Measurements from ENCODE around the gene CDH4. TPM values are rescaled to one million over a fixed set of nuclear protein-coding genes. Genes with fewer than 3 reads are reported as not detected.

CDH4 gene
- total RNA-seq, 2 donors from 2014 or later = 0.19 to 0.65 TPM

DNA sequence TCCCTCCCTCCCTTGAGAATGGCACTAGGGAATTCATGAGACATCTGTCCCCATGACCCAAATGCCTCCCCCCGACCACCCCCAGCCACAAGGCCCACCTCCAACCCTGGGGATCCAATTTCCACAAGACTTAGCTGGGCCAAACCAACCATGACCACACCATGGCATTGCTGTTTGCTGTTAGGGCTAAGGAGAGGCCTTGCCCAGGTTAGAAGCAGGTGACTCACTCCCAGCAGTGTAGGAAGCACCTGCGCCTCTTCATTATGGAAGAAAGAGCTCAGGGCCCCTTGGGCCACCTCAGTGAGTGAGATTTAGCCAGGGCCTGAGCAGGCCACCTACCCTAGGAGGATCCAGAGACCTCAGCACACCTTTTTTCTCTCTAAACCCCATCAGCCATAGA lies 475.7 kb downstream of the CDH4 start:
- intact Hi-C loops (cut with DNase I) = no loop called here
- peak; percentile 49 for DNase-seq (ENCODE audit: low spot score)

DNA sequence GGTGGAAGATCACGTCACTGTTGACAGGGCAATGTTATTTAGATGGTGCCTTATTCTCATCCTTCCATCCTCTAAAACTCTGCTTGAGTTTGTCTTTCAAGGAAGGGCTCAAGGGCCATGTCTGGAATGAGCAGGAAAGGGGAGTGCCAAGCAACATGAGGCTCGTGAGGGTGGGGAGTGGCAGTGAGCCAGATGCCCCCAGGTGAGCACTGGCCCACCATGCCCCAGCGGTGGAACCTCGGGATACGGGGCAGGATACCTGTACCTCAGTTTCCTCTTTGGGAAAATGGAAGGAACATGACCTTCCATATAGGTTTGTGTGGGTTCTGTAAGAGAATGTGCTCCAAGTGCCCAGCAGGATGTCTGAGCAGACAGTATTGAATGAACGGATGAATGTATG lies 476.3 kb downstream of the CDH4 start:
- intact Hi-C loops (cut with DNase I) = no loop called here

DNA sequence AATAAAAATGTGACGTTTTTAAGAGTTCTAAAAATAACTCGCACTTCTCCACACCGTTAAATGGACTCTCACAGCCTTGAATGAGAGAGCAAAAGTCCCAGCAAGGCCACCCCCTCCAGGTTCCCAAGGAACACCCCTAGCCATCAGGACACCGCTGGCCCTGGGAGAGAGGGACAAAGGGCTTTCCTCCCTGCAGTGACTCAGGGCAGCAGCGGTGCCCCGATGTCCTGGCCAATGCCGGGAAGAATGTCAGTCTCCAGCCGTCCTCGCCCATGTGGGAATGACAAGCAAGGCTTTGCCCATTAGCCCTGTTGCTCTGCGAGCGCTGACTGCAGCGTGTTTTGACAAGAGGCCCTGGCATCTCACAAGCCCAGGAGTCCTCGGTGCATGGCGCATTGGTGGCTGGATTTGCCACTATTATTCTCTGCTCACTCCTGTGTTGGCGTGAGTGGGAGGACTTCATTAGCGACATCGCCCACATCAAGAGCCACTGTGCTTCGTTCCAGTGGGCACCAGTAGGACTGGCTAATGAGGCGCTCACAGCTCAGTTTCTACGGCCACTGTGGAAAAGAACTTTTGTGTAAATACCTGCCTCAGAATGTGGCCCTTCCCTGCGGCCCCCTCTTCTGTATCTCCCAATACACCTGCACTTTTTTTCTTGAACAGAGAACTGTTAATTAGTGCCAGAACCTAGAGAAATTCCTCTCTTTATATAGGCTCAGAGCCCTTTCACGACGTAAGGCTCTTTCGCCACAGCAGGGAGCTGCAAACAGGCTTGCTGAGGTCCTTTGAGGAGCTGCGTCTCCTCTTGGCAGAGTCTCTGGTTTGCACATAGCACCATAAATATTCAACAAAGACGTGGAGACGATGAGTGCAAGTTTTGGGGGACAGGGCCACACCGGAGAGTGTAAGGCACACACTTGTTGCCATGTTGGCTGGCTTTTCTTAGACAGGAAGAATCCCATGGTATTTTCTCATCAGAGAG lies 477.0 kb downstream of the CDH4 start:
- intact Hi-C loops (cut with DNase I) = no loop called here
- peak; percentile 26 for DNase-seq (ENCODE audit: low spot score)

More for the DNA sequence above, 476.3 kb downstream of the CDH4 start:
- peak; percentile 19 for DNase-seq (ENCODE audit: low spot score)

DNA sequence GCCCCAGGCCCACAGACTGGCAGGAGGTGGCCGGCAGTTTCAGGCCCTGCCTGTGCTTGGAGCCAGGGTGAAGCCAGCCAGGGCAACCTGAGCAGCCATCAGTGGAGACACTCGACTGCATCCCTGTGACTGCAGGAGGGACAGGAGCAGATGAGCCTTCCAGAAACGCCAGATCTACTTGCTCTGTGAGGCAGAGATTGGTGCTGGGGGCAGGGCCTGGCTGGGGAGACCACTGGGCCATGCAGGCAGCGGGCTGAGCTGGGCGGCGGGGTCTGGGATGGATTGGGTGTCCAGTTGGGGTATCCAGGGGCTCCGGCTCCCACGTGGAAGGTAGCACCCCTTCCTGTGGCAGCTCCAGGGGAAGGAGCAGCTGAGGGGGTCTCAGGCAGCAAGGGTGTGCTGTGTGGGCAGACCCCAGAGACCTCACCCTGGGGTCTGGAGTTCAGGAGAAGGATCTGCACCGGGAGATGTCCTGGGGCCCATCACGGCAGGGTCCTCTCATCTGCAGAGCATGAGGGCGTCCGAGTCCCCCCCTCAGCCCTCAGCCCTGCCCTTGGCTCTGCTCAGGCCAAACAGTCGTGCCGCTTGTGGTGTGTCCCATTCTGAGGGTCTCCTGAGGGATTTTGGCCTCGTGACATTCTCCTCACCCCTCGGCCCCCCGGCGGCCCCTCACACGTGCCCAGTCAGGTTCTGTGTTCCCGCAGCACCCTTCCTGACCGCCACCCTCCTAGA lies 478.7 kb downstream of the CDH4 start:
- intact Hi-C loops (cut with DNase I) = no loop called here
- peak; percentile 57 for DNase-seq (ENCODE audit: low spot score)

DNA sequence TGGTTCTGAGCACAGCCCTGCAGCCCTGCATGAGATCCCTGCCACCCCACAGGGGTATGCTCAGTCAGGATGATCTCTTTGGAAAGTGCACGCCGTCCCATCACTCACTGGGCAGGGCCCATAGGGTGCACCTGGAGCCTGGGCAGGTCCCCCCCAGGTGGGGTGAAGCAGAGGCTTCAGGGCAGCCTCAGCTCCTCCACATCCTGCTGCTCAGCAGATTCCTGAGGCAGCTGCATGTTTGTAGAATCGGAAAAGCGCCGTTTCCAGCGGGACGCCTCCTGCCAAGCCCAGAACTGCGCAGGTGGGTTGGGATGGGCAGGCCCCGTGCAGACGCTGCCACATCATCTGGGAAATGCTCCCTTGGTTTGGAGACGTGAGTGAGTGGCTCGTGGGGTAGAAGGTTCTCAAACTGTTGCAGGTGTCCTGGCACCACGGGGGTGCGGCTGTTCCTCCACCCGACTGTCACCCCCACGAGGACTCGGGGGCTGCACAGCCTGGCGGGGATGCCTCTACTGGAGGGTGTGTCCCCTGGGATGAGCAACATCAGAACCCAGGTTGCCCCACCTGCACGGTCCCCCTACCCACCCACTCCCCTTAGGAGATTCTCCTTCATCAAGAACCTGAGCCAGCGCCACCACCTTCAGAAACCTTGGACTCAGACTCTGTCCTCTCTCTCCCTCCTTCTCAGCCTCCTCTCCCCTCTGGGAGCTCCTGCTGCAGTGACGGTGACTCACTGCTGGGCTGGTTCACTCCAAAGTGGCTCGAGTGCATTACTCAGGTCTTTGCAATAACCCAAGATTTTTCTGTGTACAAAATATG lies 479.5 kb downstream of the CDH4 start:
- intact Hi-C loops (cut with DNase I) = no loop called here
- DNase-seq (ENCODE audit: low spot score) = peak; percentile 60

DNA sequence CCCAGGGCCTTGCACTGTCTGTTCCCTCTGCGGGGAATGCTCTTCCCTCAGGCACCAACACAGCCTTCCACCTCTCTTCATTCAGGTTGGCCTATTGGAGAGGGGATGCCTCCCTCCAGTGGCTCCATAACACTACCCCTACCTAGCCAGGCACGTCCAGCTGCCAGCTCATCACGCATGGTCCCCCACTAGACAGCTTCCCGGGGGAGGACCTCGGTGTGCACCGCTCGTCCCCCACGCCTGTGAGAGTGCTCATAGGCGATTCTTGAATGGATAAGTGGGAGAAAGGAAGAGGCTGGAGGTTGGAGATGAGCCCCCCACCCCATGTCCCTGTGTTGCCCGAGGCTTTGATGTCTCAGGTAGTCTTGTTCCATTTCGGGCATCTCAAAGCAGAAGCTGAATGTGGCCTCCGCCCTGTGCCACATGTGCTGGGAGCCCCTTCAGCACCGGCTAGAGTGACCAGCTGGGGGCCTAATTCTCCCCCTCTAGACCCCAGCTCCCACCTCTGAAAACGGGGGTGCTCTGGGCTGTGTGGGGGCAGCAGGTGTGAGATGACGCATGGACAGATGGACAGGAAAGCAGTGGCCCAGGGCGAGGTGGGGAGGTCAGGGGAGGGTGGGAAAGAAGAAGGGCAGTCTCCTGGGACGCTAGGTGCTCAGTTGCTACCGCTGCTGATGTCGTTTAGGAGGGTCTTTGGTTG lies 480.6 kb downstream of the CDH4 start:
- peak; percentile 71 for DNase-seq (ENCODE audit: low spot score)
- intact Hi-C loops (cut with DNase I) = no loop called here

DNA sequence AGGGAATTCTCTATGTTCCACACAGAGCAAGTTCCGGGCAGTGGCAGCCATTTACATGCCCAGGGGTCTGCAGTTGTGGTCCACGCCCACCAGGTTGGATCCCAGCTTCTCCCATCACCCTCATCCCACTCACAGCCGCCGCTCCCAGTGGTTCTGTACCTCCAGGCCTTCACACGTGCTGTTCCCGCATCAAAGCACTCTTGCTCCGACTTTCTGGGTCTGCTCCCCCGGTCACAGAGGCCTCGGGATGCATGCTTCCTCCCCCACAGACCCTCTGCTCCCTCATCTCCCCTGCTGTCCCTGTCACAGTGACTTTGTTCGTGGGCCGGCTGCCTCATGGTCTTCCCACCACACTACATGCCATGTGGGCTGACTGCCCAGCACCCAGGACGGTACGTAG lies 481.2 kb downstream of the CDH4 start:
- peak; percentile 55 for DNase-seq (ENCODE audit: low spot score)
- intact Hi-C loops (cut with DNase I) = no loop called here

DNA sequence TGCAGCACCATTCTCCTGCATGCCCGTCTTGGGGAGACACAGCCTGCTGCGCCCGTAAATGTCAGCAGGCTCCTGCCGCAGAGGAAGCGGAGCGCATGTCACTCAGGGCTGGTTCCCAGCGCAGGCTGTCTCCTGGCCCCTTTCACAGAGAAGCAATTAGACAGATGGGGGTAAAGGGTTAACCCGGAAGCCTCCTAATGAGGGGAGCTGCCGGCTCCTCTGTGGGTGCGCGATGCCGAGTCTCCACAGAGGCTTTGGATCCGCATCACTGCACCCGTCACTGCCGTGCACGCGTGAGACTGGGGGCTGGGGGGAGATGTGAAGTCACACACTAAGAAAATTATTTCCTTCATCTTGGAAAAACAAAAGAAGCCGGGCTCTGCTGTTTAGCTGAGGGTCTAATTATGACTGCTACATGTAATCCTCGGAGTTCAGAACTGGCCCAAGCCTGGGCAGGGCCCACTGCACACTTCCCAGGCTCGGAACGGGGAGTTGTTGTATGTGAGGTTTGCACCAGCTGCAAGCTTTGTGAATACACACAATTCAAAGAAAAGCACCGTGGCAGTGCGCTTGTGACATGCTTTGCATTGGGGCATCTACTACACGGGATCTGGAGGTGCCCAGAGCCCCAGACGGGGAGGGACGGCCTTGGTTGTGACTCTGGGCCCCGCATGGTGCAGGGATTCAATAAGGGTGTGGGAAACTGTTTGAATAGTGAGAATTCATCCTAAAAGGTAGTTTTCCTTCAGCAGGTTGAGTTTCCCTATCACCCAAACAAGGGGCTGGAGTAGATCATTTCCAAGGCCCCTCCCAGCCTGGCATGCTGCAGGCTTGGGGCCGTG lies 482.1 kb downstream of the CDH4 start:
- DNase-seq (ENCODE audit: low spot score) = peak; percentile 69
- intact Hi-C loops (cut with DNase I) = no loop called here

DNA sequence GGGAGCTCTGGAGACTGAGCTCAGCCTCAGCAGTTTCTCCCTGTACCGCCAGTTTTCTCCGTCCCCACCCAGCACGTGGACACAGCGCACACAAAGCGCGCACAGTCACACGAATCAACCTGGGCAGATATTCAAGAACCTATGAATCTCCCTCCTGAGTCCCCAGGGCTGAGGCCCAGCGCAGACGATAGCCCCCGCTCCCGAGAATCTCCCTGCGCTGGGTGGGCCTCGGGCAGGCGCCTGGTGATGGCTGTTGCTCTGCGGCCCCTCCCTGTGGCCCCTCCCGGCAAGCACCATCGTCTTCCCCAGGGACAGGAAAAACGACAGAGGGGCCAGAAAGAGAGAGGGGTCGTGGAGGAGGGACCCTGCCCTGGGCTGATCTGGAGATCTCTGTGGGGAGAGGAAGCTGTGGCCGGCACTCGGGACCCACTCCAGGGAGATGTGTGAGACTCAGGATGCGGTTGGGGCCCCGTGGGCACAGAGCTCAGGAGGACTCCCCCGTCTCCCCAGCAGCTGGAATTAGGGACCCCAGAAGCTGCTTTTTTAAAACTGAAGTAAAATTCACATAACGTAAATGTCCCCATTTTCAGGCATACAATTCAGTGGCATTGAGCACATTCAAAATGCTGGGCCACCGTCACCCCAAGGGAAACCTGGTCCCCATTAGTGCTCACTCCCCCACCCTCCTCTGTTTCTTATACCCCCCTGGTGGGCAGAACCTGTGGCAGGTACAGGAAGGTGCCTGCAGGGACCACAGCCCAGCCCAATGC lies 482.9 kb downstream of the CDH4 start:
- peak; percentile 57 for DNase-seq (ENCODE audit: low spot score)
- intact Hi-C loops (cut with DNase I) = no loop called here

DNA sequence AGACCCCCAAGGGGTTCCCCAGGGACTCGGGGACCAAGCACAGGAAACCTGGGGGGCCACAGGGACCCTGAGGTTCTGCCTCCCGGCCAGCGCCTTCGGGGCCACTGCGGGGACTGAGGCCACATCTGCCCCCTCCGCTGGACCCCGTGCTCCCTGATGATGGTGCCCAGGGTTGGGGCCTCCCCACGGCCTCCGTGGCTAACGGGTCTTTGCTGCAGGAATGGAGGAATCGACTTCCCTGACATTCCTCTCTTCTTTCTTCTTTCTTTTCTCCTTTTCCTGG lies 483.4 kb downstream of the CDH4 start:
- peak; percentile 67 for DNase-seq (ENCODE audit: low spot score)
- intact Hi-C loops (cut with DNase I) = no loop called here

DNA sequence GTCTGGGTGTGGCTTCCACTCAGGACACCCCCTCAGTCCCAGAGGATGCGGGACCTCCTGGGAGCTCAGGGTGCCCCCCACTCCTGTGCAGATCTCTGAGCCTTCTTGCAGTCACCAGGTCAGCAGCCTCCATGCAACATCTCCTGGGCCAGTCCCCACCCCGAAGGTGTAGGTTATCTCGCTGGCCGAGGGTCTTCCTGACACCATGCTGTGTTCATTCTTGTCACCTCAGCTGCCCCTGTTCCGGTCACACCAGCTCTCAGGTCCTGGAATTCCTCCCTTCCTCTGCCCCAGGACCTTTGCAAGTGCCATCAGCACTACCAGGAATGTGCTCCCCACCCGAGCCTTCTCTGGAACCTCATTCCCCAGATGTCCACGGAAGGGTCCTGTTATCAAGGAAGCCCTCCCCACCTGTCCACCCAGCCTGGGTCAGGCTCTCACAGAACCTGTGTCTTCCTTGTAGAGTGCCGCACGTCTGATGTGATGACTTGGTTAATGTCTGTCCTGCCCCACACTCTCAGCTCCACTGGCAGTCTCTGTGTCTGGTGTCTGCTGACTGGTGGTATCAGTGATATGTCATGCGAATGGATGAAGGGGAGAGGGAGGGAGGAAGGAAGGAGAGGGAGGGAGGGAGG lies 484.1 kb downstream of the CDH4 start:
- intact Hi-C loops (cut with DNase I) = no loop called here
- DNase-seq (ENCODE audit: low spot score) = peak; percentile 69

DNA sequence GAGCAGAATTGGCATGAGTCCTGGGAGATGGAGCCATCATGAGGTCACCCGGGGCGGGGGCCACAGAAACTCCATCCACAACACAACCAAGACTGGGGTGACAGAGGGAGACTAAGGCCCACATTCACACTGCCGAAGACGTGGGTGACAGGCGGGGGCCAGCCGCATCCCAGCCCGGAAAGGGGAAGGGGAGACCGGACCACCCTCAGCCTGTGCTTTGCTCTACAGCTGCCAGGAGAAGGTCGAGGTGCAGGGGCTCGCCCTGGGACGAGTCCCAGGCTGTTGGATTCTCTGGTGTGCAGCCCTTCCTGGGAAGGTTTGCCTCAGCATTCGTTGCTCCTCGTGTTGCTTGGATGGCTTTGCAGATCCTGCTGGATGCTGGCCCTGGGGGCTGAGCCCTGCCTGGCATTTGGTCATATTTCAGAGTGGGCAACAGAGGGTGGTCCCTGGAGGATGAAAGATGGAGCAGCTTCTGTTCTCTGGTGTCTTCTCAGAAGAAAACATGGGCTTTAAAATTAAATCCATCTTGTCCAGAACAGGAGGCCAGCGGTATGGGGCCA lies 484.8 kb downstream of the CDH4 start:
- intact Hi-C loops (cut with DNase I) = no loop called here
- DNase-seq (ENCODE audit: low spot score) = peak; percentile 66

DNA sequence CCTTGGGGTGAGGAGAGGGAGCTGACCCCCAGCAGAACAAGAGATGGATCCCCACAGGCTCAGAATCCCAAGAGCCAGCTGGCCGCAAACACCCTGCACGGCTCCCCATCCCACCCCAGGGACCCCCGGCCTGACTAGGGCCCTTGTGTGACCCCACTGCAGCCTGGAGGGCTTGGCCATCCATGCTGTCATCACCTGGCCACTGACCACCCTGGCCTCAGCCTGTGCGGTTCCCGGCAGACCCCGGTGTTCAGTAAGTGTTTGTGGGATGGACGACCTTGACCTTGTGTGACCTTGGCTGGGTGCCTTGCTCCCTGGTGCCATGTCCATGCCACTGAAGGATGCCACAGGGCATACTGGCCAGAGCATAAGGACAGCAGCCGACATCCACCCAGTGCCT lies 485.3 kb downstream of the CDH4 start:
- intact Hi-C loops (cut with DNase I) = no loop called here
- peak; percentile 76 for DNase-seq (ENCODE audit: low spot score)

DNA sequence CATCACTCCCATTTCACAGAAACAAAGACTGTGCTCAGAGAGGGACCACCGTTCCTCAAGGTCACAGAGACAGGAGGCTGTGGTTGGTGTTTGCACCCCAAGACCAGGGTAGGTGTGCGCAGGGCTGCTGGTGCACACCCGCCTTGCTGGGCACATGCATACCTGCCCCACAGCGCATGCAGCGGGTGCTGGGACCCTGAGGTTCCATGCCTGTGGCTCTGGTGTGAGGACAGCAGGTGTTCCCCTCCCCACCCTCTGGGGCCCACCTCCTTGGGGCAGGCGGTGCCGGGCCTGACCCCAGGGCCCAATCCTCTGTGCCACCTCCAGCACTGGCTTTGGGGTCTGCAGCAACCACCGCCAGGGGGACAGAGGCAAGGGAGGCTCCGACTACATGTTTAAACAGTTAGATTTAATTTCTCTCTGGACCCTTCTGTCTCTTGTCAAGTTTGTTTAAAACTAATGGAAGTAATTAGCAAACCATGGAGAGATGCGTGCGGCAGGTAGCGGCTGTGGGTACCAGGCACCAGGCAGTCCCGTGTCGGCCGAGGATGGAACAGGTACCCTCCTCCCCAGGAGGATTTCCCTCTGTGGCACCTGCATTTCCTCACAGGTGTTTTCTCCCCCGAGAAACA lies 485.9 kb downstream of the CDH4 start:
- peak; percentile 36 for DNase-seq (ENCODE audit: low spot score)
- intact Hi-C loops (cut with DNase I) = no loop called here

DNA sequence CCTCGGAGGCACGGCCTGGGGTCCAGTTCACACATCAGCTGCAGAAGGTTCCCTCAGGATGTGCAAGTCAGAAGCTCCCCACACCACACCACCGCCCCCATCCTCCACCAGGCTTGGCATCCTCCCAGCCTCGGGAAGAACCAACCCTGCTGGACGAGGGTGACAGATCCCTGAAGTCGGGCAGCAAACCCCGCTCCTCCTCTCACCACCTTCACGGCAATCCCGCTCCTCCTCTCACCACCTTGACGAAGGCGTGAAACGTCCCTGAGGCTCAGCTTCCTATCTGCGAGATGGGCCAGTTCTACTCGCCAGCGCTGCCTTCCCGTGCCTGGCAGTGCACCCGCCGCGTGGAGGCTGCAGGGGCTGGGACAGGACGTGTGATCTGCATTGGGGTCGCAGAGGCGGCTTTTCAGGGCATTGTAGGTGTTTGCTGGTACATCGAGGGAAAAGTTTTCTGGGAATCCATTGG lies 486.6 kb downstream of the CDH4 start:
- intact Hi-C loops (cut with DNase I) = no loop called here
- DNase-seq (ENCODE audit: low spot score) = peak; percentile 71

DNA sequence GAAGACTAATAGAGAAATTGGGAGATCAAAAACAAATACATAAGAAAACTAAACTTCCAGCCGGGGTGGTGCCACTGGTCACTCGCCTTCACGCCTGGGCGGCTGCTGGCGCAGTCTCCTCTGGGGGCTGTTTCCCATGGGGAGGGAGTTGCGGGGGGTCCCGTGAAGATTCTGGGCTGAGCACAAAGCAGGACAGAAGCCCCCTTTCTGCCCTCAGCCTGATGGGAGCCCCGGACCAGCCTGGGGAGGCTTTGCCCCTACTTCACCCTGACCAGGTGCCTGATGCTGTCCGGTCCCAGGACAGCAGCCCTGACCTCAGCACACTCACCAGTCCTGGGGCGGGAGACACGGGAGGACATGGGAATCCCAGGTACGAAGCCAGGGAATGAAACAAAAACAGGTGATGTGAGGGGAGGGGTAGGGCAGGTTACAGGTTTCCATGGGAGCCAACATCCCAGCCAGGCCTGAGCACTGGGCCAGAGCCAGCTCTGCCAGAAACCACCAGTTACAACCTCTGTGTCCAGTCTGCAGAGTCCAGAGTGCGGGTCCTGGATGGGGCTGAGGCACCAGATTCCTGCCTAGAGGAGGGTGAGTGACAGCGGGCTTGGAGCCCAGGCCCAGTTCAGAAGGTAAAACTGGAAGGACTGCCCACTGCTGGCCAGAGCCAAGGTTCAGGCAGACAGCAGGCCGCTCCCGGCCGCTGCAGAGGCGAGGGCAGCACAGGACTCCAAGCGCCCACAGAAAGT lies 487.2 kb downstream of the CDH4 start:
- DNase-seq (ENCODE audit: low spot score) = peak; percentile 77
- intact Hi-C loops (cut with DNase I) = no loop called here

Data from posterior vena cava (tissue), 2 donors.